Upper lobe of left lung (tissue), 6 donors: ENCODE data around the gene DDX3X. TPM values are rescaled to one million over a fixed set of nuclear protein-coding genes. Genes with fewer than 3 reads are reported as not detected.
A peak's percentile ranks its signal among the peaks of the same experiment; 100 is the strongest.

ENCODE experiments used
- ATAC-seq, 2 donors: fragments of 200-7000 bp; cut with Tn5 transposase; one replicate each; pipeline ENCODE4 v1.9.1; 2022; ENCODE audit warnings: mild to moderate bottlenecking in 2 of 2, moderate library complexity in 2 of 2; ENCODE audit not compliant: low FRiP score in 2 of 2
- DNase-seq, 2 donors: peaks; one replicate each; pipeline ENCODE4 v3.0.0-alpha.2; 2019 to 2020
- H3K27ac ChIP-seq, 4 donors: fragments of 200-600 bp; sonication (generic); one replicate each; pipeline ENCODE4 v1.5.1; 2016 to 2019
- H3K27me3 ChIP-seq, 4 donors: fragments of 200-600 bp; sonication (generic); one replicate each; pipeline ENCODE4 v1.5.1; 2017 to 2019
- H3K36me3 ChIP-seq, 4 donors: fragments of 200-600 bp; sonication (generic); one replicate each; pipeline ENCODE4 v1.5.1; 2016 to 2019
- H3K4me1 ChIP-seq, 4 donors: fragments of 200-600 bp; sonication (generic); one replicate each; pipeline ENCODE4 v1.5.1; 2018 to 2019
- H3K4me3 ChIP-seq, 4 donors: fragments of 200-600 bp; sonication (generic); one replicate each; pipeline ENCODE4 v1.5.1; 2017 to 2019; ENCODE audit warnings: mild to moderate bottlenecking in 2 of 4, moderate library complexity in 1 of 4
- H3K9me3 ChIP-seq, 4 donors: fragments of 200-600 bp; sonication (generic); one replicate each; pipeline ENCODE4 v1.5.1; 2018 to 2019
- CTCF ChIP-seq, 6 experiments: fragments of 450-650 bp in 4 of 6; fragments of 200-600 bp in 2 of 6; sonication (generic) in 2 of 6; IDR thresholded peaks; one replicate each; pipeline ENCODE4 v1.5.1; 2016 to 2019; ENCODE audit warnings: antibody characterized with exemption in 6 of 6
- EP300 ChIP-seq, 4 donors: sonication (generic); formaldehyde crosslinking; IDR thresholded peaks; one replicate each; pipeline ENCODE4 v1.5.1; 2017; ENCODE audit warnings: antibody characterized with exemption in 4 of 4, control low read depth in 2 of 4
- POLR2A ChIP-seq, 4 donors: fragments of 450-650 bp; IDR thresholded peaks; one replicate each; pipeline ENCODE4 v1.5.1; 2016 to 2017; ENCODE audit warnings: antibody characterized with exemption in 4 of 4, mild to moderate bottlenecking in 2 of 4
- POLR2AphosphoS5 ChIP-seq, 2 donors: sonication (generic); formaldehyde crosslinking; IDR thresholded peaks; one replicate each; pipeline ENCODE4 v1.5.1; 2017; ENCODE audit warnings: antibody characterized with exemption in 2 of 2
- WGBS, 2 donors: methylation state at CpG; one replicate each; pipeline ENCODE4 v1.1.5; 2017 to 2018; 5-methylcytosine and 5-hydroxymethylcytosine counted together
- total RNA-seq, 6 donors: library from RNA; depleted of rRNA in 4 of 6; stranded (reverse); fragments of >200 nt in 4 of 6; gene quantifications; one replicate each; pipeline versions ENCODE4 v1.1.0 to v1.2.1, GENCODE V29; 2016 to 2021
- donor health status: DM: no; HTN: no; CAD: no; lungs with moderate emphysema.
- donor health status: DM: no; HTN: yes; CAD: no; lungs with severe emphysema.

Gene DDX3X
- total RNA-seq, 6 donors from 2014 or later, result 158 to 294 (median 244) TPM

- no peak overlapping the region for H3K4me3 ChIP-seq
- 93 to 98% methylated on average over 8 of the region's 8 CpGs for WGBS, 2 donors
- no peaks in the 10 kb centered on the region for H3K27me3 ChIP-seq
- no peak for DNase-seq
- no peak for ATAC-seq
- TF ChIP-seq EP300 (IDR thresholded peaks at IDR 0.05) (no peak), POLR2A (IDR thresholded peaks at IDR 0.05) (no peak)
- no peaks in the 10 kb centered on the region for H3K9me3 ChIP-seq
- H3K27ac ChIP-seq, result no peak overlapping the region
- peaks cover 0 to under 1% (median 0%) of the 10 kb centered on the region in 4 donors for H3K4me1 ChIP-seq
- H3K36me3 ChIP-seq, result peaks cover 25 to 90% (median 61%) of the 10 kb centered on the region in 4 donors
Observed at GRCh38 chrX:41347186-41347585, 13.2 kb downstream of the DDX3X start.

GRCh38 chrX:41348551-41348950 lies 14.6 kb downstream of the DDX3X start:
- TF ChIP-seq POLR2AphosphoS5 (IDR thresholded peaks at IDR 0.05) (no peak), POLR2A (IDR thresholded peaks at IDR 0.05) (no peak), CTCF (IDR thresholded peaks at IDR 0.05) (no peak), EP300 (IDR thresholded peaks at IDR 0.05) (no peak)
- ATAC-seq, result no peak
- 96 to 97% methylated on average over 4 of the region's 4 CpGs for WGBS, 2 donors

GRCh38 chrX:41350150-41350975 lies 16.4 kb downstream of the DDX3X start:
- DNase-seq (no peak), ATAC-seq (no peak)
- peak overlapping the region in 1 of 4 donors; percentile 48 for H3K27ac ChIP-seq
- peaks cover 13 to 58% (median 34%) of the 10 kb centered on the region in 4 donors for H3K36me3 ChIP-seq
- H3K4me3 ChIP-seq, result no peak overlapping the region
- WGBS, 2 donors, result 76 to 81% methylated on average over 5 to 6 of the region's 6 CpGs
- H3K4me1 ChIP-seq, result peaks cover 0 to 5% (median 2%) of the 10 kb centered on the region in 4 donors
- H3K27me3 ChIP-seq, result no peaks in the 10 kb centered on the region
- H3K9me3 ChIP-seq, result no peaks in the 10 kb centered on the region
- TF ChIP-seq POLR2AphosphoS5 (IDR thresholded peaks at IDR 0.05) (no peak), EP300 (IDR thresholded peaks at IDR 0.05) (no peak), CTCF (IDR thresholded peaks at IDR 0.05) (no peak), POLR2A (IDR thresholded peaks at IDR 0.05) (no peak)

More at GRCh38 chrX:41348551-41348950, 14.6 kb downstream of the DDX3X start:
- H3K27ac ChIP-seq, result no peak overlapping the region
- no peak for DNase-seq
- no peaks in the 10 kb centered on the region for H3K27me3 ChIP-seq
- peaks cover 0 to 5% (median 2%) of the 10 kb centered on the region in 4 donors for H3K4me1 ChIP-seq
- H3K4me3 ChIP-seq, result no peak overlapping the region
- H3K36me3 ChIP-seq, result peaks cover 14 to 77% (median 49%) of the 10 kb centered on the region in 4 donors
- H3K9me3 ChIP-seq, result no peaks in the 10 kb centered on the region

GRCh38 chrX:41350976-41351569 lies 17.1 kb downstream of the DDX3X start:
- ATAC-seq (no peak), DNase-seq (no peak)
- Histone ChIP-seq H3K27ac (no peak overlapping the region), H3K4me3 (no peak overlapping the region), H3K4me1 (peaks cover 0 to 5% (median 2%) of the 10 kb centered on the region in 4 donors), H3K9me3 (no peaks in the 10 kb centered on the region), H3K27me3 (no peaks in the 10 kb centered on the region), H3K36me3 (peaks cover 6 to 51% (median 27%) of the 10 kb centered on the region in 4 donors)
- TF ChIP-seq POLR2A (IDR thresholded peaks at IDR 0.05) (no peak), EP300 (IDR thresholded peaks at IDR 0.05) (no peak), POLR2AphosphoS5 (IDR thresholded peaks at IDR 0.05) (no peak), CTCF (IDR thresholded peaks at IDR 0.05) (no peak)
- 52 to 66% methylated on average over 3 of the region's 3 CpGs for WGBS, 2 donors

GRCh38 chrX:41351923-41352322 lies 18.0 kb downstream of the DDX3X start:
- no peak for ATAC-seq
- no peak overlapping the region for H3K4me3 ChIP-seq
- WGBS, 2 donors, result 35 to 64% methylated on average over 3 of the region's 3 CpGs
- peaks cover 0 to 43% (median 19%) of the 10 kb centered on the region in 4 donors for H3K36me3 ChIP-seq
- DNase-seq, result no peak
- TF ChIP-seq CTCF (IDR thresholded peaks at IDR 0.05) (no peak), POLR2AphosphoS5 (IDR thresholded peaks at IDR 0.05) (no peak), EP300 (IDR thresholded peaks at IDR 0.05) (no peak), POLR2A (IDR thresholded peaks at IDR 0.05) (no peak)
- H3K27ac ChIP-seq, result no peak overlapping the region
- H3K27me3 ChIP-seq, result no peaks in the 10 kb centered on the region
- peaks cover 0 to 5% (median 2%) of the 10 kb centered on the region in 4 donors for H3K4me1 ChIP-seq
- no peaks in the 10 kb centered on the region for H3K9me3 ChIP-seq
